Measurements from ENCODE around the gene USP31.

The USP31 gene

DNA sequence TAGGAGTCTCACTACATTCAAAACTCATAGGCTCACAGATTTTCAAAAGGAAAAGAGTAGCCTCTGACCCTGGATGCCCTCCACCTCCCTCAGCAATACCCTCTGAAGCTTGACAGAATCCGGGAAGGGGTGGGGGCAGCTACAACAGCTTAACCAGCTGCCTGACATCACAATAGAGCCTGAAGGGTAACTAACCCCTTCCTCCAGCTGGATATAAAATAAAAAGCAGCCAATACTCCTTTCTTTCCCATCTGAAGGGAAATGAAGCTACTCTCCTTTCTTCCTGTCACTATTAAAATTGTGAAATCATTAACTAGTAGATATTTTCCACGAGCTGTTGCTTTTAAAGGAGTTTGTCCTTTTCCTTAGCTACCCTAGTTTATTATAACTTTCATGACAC lies 24.0 kb downstream of the USP31 start:
- TF ChIP-seq CREB1 (IDR thresholded peaks at IDR 0.05; ENCODE audit: low read depth) (no peak), FOXM1 (IDR thresholded peaks at IDR 0.05; ENCODE audit: borderline replicate concordance, low read depth) (no peak), EGR1 (IDR thresholded peaks at IDR 0.05) (no peak), RAD21 (IDR thresholded peaks at IDR 0.05; ENCODE audit: low read depth) (no peak), NFIC (IDR thresholded peaks at IDR 0.05) (no peak), EP300 (IDR thresholded peaks at IDR 0.05; ENCODE audit: borderline replicate concordance) (no peak)

DNA sequence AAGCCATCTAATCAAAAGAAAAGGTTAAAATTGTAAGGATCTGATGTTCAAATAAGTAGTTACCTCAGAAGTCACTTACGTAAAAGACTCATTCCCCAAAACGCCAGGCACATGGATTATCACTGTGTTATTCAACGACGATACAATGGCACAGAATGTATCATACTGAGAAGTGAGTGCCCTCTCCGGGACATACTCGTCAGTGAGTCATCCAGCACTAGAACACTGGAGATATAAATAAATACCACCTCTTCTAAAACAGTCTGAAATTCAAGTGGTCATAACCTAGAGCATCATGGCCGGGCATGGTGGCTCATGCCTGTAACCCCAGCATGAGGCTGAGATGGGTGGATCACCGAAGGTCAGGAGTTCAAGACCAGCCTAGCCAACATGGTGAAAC lies 24.9 kb downstream of the USP31 start:
- TF ChIP-seq, protein P1, sequence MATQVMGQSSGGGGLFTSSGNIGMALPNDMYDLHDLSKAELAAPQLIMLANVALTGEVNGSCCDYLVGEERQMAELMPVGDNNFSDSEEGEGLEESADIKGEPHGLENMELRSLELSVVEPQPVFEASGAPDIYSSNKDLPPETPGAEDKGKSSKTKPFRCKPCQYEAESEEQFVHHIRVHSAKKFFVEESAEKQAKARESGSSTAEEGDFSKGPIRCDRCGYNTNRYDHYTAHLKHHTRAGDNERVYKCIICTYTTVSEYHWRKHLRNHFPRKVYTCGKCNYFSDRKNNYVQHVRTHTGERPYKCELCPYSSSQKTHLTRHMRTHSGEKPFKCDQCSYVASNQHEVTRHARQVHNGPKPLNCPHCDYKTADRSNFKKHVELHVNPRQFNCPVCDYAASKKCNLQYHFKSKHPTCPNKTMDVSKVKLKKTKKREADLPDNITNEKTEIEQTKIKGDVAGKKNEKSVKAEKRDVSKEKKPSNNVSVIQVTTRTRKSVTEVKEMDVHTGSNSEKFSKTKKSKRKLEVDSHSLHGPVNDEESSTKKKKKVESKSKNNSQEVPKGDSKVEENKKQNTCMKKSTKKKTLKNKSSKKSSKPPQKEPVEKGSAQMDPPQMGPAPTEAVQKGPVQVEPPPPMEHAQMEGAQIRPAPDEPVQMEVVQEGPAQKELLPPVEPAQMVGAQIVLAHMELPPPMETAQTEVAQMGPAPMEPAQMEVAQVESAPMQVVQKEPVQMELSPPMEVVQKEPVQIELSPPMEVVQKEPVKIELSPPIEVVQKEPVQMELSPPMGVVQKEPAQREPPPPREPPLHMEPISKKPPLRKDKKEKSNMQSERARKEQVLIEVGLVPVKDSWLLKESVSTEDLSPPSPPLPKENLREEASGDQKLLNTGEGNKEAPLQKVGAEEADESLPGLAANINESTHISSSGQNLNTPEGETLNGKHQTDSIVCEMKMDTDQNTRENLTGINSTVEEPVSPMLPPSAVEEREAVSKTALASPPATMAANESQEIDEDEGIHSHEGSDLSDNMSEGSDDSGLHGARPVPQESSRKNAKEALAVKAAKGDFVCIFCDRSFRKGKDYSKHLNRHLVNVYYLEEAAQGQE (IDR thresholded peaks at IDR 0.05; ENCODE audit: low read depth), result no peak
- TF ChIP-seq YY1 (IDR thresholded peaks at IDR 0.05; ENCODE audit: low read depth) (no peak), CEBPB (IDR thresholded peaks at IDR 0.05) (no peak), TCF12 (IDR thresholded peaks at IDR 0.05; ENCODE audit: low read depth) (no peak), TAF1 (IDR thresholded peaks at IDR 0.05; ENCODE audit: low read depth) (no peak), CREB1 (IDR thresholded peaks at IDR 0.05; ENCODE audit: low read depth) (no peak), EP300 (IDR thresholded peaks at IDR 0.05; ENCODE audit: borderline replicate concordance) (no peak), TEAD4 (IDR thresholded peaks at IDR 0.05) (no peak), RAD21 (IDR thresholded peaks at IDR 0.05; ENCODE audit: low read depth) (no peak), FOXM1 (IDR thresholded peaks at IDR 0.05; ENCODE audit: borderline replicate concordance, low read depth) (no peak), ZBTB7A (IDR thresholded peaks at IDR 0.05; ENCODE audit: low read depth) (no peak), NFIC (IDR thresholded peaks at IDR 0.05) (no peak), EGR1 (IDR thresholded peaks at IDR 0.05) (no peak)
- TF ChIP-seq, protein P2, sequence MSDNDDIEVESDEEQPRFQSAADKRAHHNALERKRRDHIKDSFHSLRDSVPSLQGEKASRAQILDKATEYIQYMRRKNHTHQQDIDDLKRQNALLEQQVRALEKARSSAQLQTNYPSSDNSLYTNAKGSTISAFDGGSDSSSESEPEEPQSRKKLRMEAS (IDR thresholded peaks at IDR 0.05), result no peak
- TF ChIP-seq, protein P3, sequence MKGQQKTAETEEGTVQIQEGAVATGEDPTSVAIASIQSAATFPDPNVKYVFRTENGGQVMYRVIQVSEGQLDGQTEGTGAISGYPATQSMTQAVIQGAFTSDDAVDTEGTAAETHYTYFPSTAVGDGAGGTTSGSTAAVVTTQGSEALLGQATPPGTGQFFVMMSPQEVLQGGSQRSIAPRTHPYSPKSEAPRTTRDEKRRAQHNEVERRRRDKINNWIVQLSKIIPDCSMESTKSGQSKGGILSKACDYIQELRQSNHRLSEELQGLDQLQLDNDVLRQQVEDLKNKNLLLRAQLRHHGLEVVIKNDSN (IDR thresholded peaks at IDR 0.05), result no peak

DNA sequence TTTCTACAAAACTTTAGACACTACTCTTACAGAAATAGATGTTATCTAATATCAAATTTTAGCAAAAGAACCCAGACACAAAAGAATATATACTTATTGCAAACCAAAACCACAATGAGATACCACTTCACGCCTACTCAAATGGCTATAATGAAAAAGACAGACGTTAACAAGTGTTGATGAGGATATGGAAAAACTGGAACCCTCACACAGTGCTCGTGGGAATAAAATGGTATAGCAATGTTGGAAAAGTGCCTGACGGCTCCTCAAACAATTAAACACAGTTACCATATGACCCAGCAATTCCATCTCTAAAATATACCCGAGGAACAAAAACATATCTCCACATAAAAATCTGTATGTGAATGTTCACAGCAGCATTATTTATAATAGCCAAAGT lies 27.1 kb downstream of the USP31 start:
- TF ChIP-seq FOXM1 (IDR thresholded peaks at IDR 0.05; ENCODE audit: borderline replicate concordance, low read depth), result no peak
- no peak for TF ChIP-seq TAF1 (IDR thresholded peaks at IDR 0.05; ENCODE audit: low read depth)
- no peak for TF ChIP-seq EGR1 (IDR thresholded peaks at IDR 0.05)
- no peak for TF ChIP-seq TEAD4 (IDR thresholded peaks at IDR 0.05)

DNA sequence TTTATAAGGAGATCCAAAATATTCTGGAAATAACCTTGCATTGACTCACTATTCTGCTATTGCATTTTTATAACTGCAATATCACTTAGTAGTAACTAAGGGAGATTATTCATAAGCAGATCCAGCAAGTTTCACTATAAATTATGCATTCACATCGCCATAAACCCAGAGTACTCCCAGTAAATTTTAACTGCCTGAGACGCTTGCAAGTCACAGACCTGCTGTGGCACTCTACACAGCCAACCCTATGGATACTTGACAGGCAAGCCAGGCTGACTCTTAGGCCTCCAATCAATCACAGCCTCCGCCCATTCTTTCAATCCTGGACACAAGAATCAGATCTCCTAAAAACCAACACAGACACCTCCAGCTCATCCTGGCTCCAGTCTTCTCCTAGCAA lies 28.2 kb downstream of the USP31 start:
- TF ChIP-seq TAF1 (IDR thresholded peaks at IDR 0.05; ENCODE audit: low read depth) (no peak), CEBPB (IDR thresholded peaks at IDR 0.05) (no peak), ZBTB7A (IDR thresholded peaks at IDR 0.05; ENCODE audit: low read depth) (no peak), FOXM1 (IDR thresholded peaks at IDR 0.05; ENCODE audit: borderline replicate concordance, low read depth) (no peak), YY1 (IDR thresholded peaks at IDR 0.05; ENCODE audit: low read depth) (no peak), RAD21 (IDR thresholded peaks at IDR 0.05; ENCODE audit: low read depth) (no peak), TEAD4 (IDR thresholded peaks at IDR 0.05) (no peak), TCF12 (IDR thresholded peaks at IDR 0.05; ENCODE audit: low read depth) (no peak), CREB1 (IDR thresholded peaks at IDR 0.05; ENCODE audit: low read depth) (no peak), EP300 (IDR thresholded peaks at IDR 0.05; ENCODE audit: borderline replicate concordance) (no peak)
- TF ChIP-seq, protein P1 (IDR thresholded peaks at IDR 0.05; ENCODE audit: low read depth), result no peak

DNA sequence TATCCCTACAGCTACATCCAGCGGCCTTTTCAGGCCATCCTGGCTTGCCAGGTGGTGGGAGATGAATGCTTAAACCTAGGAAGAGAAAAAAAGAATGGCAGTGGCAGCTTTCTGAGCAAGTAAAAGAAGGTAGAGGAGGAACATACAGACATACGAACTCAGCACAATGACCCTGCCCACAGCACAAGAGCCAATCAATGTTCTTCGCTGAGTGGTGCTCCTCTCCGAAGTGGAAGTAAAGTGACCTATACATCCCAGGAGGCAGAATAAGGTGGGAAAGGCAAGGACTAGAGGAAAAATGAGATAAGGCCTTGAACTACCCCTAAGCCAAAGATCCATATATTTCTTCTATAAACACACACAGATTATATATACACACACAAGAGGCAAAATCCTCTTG lies 28.7 kb downstream of the USP31 start:
- TF ChIP-seq ZBTB7A (IDR thresholded peaks at IDR 0.05; ENCODE audit: low read depth) (no peak), CREB1 (IDR thresholded peaks at IDR 0.05; ENCODE audit: low read depth) (no peak), FOXM1 (IDR thresholded peaks at IDR 0.05; ENCODE audit: borderline replicate concordance, low read depth) (no peak), NFIC (IDR thresholded peaks at IDR 0.05) (no peak), RAD21 (IDR thresholded peaks at IDR 0.05; ENCODE audit: low read depth) (no peak), TEAD4 (IDR thresholded peaks at IDR 0.05) (no peak), YY1 (IDR thresholded peaks at IDR 0.05; ENCODE audit: low read depth) (no peak), EGR1 (IDR thresholded peaks at IDR 0.05) (no peak), TCF12 (IDR thresholded peaks at IDR 0.05; ENCODE audit: low read depth) (no peak), TAF1 (IDR thresholded peaks at IDR 0.05; ENCODE audit: low read depth) (no peak), CEBPB (IDR thresholded peaks at IDR 0.05) (no peak), EP300 (IDR thresholded peaks at IDR 0.05; ENCODE audit: borderline replicate concordance) (no peak)
- TF ChIP-seq, protein P2 (IDR thresholded peaks at IDR 0.05), result no peak
- TF ChIP-seq, protein P1 (IDR thresholded peaks at IDR 0.05; ENCODE audit: low read depth), result no peak
- TF ChIP-seq, protein P3 (IDR thresholded peaks at IDR 0.05), result no peak
